ENCODE data around the gene CFAP53.

- TF ChIP-seq CTCF (IDR thresholded peaks at IDR 0.05) (no peak), ZFX (IDR thresholded peaks at IDR 0.05; ENCODE audit: borderline replicate concordance) (no peak)
These were observed 15.8 kb upstream of the CFAP53 start for GRCh38 chr18:50281972-50282520.
